Heart left ventricle (tissue), 16 donors: ENCODE results near the gene OPN1SW. TPM values are rescaled to one million over a fixed set of nuclear protein-coding genes. Genes with fewer than 3 reads are reported as not detected.

Source experiments
- ATAC-seq, 4 donors: fragments of 200-7000 bp; cut with Tn5 transposase; one replicate each; pipeline ENCODE4 v1.9.1; 2020 to 2022; ENCODE audit warnings: moderate library complexity in 4 of 4, mild to moderate bottlenecking in 3 of 4, moderate number of reproducible peaks in 1 of 4
- DNase-seq, 5 donors: peaks; one replicate each; pipeline ENCODE4 v3.0.0-alpha.2; 2020
- H3K27ac ChIP-seq, 12 donors: fragments of 200-600 bp; sonication (generic) in 4 of 12; one replicate each; pipeline versions ENCODE4 v1.5.0 to v1.8.0; 2016 to 2022; ENCODE audit warnings: mild to moderate bottlenecking in 2 of 12
- H3K27me3 ChIP-seq, 9 donors: fragments of 200-600 bp; sonication (generic) in 2 of 9; one replicate each; pipeline versions ENCODE4 v1.5.1 to v1.8.0; 2016 to 2022; ENCODE audit warnings: mild to moderate bottlenecking in 3 of 9
- H3K36me3 ChIP-seq, 9 donors: fragments of 200-600 bp; sonication (generic) in 2 of 9; one replicate each; pipeline versions ENCODE4 v1.5.0 to v1.8.0; 2018 to 2022; ENCODE audit warnings: mild to moderate bottlenecking in 2 of 9
- H3K4me1 ChIP-seq, 12 donors: fragments of 200-600 bp; sonication (generic) in 4 of 12; one replicate each; pipeline versions ENCODE4 v1.5.0 to v1.8.0; 2016 to 2022; ENCODE audit warnings: mild to moderate bottlenecking in 3 of 12
- H3K4me3 ChIP-seq, 12 donors: fragments of 200-600 bp; sonication (generic) in 4 of 12; one replicate each; pipeline versions ENCODE4 v1.5.0 to v1.8.0; 2017 to 2022; ENCODE audit warnings: mild to moderate bottlenecking in 9 of 12, moderate library complexity in 4 of 12
- H3K9me3 ChIP-seq, 12 donors: fragments of 200-600 bp; sonication (generic) in 4 of 12; one replicate each; pipeline versions ENCODE4 v1.5.0 to v1.8.0; 2016 to 2022; ENCODE audit warnings: mild to moderate bottlenecking in 1 of 12
- POLR2A ChIP-seq, 2 donors: fragments of 450-650 bp; IDR thresholded peaks; one replicate each; pipeline ENCODE4 v1.6.1; 2017; ENCODE audit warnings: antibody characterized with exemption in 2 of 2, mild to moderate bottlenecking in 2 of 2, moderate library complexity in 2 of 2
- WGBS, 4 donors: extraction: QIAGEN DNeasy Blood & Tissue Kit in 2 of 4; methylation state at CpG; one replicate each; pipeline versions ENCODE4 v1.1.5 to v1.1.7; 2013 to 2018; 5-methylcytosine and 5-hydroxymethylcytosine counted together
- intact Hi-C, 10 donors: fragments of 100-400 bp; cut with DNase I; formaldehyde crosslinking; loops; one replicate each; pipeline versions ENCODE4 v1.11.1 to v1.14.2; 2022
- polyA plus RNA-seq, 2 donors: library from polyadenylated mRNA; stranded (reverse); fragments of 200-250 nt; gene quantifications; one replicate each; pipeline ENCODE4 v1.2.3, GENCODE V29; 2013
- total RNA-seq, 9 donors: library from RNA; depleted of rRNA in 2 of 9; stranded (reverse); fragments of >200 nt in 2 of 9; fragmentation: NEBNext Ultra II Directional in 3 of 9; extraction: Animal tissue kit (Norgen Biotek cat#: 25700) in 3 of 9; gene quantifications; one replicate each; pipeline versions ENCODE4 v1.1.0 to v1.2.4, GENCODE V29; 2016 to 2023
- TF ChIP-seq, protein P1 (sequence below), 12 donors: fragments of 200-600 bp; sonication (generic) in 4 of 12; IDR thresholded peaks; one replicate each; pipeline versions ENCODE4 v1.5.0 to v1.8.0; 2018 to 2022; ENCODE audit warnings: antibody characterized with exemption in 12 of 12, mild to moderate bottlenecking in 5 of 12
- donor health status: ischemic (EF 13 %, LVEDD 7.1; RV severe dilation, severe dysfunction).
- donor health status: healthy with polysubstance abuse.
- donor health status: DM: no; HTN: yes; CAD: no.
- donor health status: DM: no; HTN: no; CAD: no.
- donor health status: ischemic (EF 25% LVEDD 6.9; RV normal size, moderate dysfunction).
- donor health status: ischemic (EF 25% LVEDD 5.7; RV mildly dilated, moderate dysfunction).
- donor health status: healthy.
- donor health status: DM: yes; HTN: yes; CAD: no.
- donor health status: ischemic (EF 35%, LVEDD 5.7; RV mildly dilated, moderate dysfunction).
- donor health status: nonischemic (EF 11% LVEDD 7.7; RV severe dilation, severe dysfunction).
- donor health status: DM: yes; HTN: yes; CAD: no.
- donor health status: PGD.
- donor health status: ischemic (EF 29% LVEDD 5.4; RV normal size, mild dysfunction).
- donor health status: nonischemic (EF 23%, LVEDD 6.1; RV moderate dilation, normal function).

Gene OPN1SW
- total and polyA plus RNA-seq, 11 donors: not detected

GRCh38 chr7:128774029-128774689 lies 1.4 kb downstream of the OPN1SW start:
- TF ChIP-seq, protein P1, sequence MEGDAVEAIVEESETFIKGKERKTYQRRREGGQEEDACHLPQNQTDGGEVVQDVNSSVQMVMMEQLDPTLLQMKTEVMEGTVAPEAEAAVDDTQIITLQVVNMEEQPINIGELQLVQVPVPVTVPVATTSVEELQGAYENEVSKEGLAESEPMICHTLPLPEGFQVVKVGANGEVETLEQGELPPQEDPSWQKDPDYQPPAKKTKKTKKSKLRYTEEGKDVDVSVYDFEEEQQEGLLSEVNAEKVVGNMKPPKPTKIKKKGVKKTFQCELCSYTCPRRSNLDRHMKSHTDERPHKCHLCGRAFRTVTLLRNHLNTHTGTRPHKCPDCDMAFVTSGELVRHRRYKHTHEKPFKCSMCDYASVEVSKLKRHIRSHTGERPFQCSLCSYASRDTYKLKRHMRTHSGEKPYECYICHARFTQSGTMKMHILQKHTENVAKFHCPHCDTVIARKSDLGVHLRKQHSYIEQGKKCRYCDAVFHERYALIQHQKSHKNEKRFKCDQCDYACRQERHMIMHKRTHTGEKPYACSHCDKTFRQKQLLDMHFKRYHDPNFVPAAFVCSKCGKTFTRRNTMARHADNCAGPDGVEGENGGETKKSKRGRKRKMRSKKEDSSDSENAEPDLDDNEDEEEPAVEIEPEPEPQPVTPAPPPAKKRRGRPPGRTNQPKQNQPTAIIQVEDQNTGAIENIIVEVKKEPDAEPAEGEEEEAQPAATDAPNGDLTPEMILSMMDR (IDR thresholded peaks at IDR 0.05): no peak
- TF ChIP-seq POLR2A (IDR thresholded peaks at IDR 0.05): no peak
- intact Hi-C loops: no loop called here
- 92 to 98% (median 96%) methylated on average over 13 of the region's 13 CpGs for WGBS, 4 donors
- DNase-seq (no peak), ATAC-seq (peak in 1 of 4 donors; percentile 14)
- Histone ChIP-seq H3K9me3 (peaks cover 0 to 16% (median 8%) of the 10 kb centered on the region in 12 donors), H3K27ac (no peak overlapping the region), H3K36me3 (peaks cover 0 to 55% (median 45%) of the 10 kb centered on the region in 9 donors), H3K4me1 (peaks cover 0 to 13% (median 2%) of the 10 kb centered on the region in 12 donors), H3K4me3 (no peak overlapping the region), H3K27me3 (no peaks in the 10 kb centered on the region)

GRCh38 chr7:128773604-128774003 lies 2.0 kb downstream of the OPN1SW start:
- intact Hi-C loops: no loop called here
- H3K27me3 ChIP-seq: no peaks in the 10 kb centered on the region
- no peak for TF ChIP-seq POLR2A (IDR thresholded peaks at IDR 0.05)
- TF ChIP-seq, protein P1 (IDR thresholded peaks at IDR 0.05): no peak
- H3K36me3 ChIP-seq: peaks cover 0 to 61% (median 51%) of the 10 kb centered on the region in 9 donors
- H3K4me3 ChIP-seq: no peak overlapping the region
- H3K9me3 ChIP-seq: peaks cover 0 to 14% (median 8%) of the 10 kb centered on the region in 12 donors
- WGBS, 4 donors: 97 to 99% (median 98%) methylated on average over 12 of the region's 12 CpGs
- ATAC-seq: peak in 1 of 4 donors; percentile 14
- no peak for DNase-seq
- peaks cover 0 to 13% (median 2%) of the 10 kb centered on the region in 12 donors for H3K4me1 ChIP-seq
- H3K27ac ChIP-seq: no peak overlapping the region

- Histone ChIP-seq H3K9me3 (no peaks in the 10 kb centered on the region), H3K27ac (no peak overlapping the region), H3K4me1 (peaks cover 0 to 29% (median 5%) of the 10 kb centered on the region in 12 donors), H3K27me3 (no peaks in the 10 kb centered on the region), H3K4me3 (no peak overlapping the region), H3K36me3 (peaks cover 0 to 92% (median 82%) of the 10 kb centered on the region in 9 donors)
- ATAC-seq (no peak), DNase-seq (no peak)
- intact Hi-C loops: no loop called here
- WGBS, 4 donors: 27 to 44% (median 35%) methylated on average over 2 of the region's 2 CpGs
- TF ChIP-seq, protein P1 (IDR thresholded peaks at IDR 0.05): no peak
- no peak for TF ChIP-seq POLR2A (IDR thresholded peaks at IDR 0.05)
These were observed 5.4 kb downstream of the OPN1SW start for GRCh38 chr7:128770233-128770632.

DNA sequence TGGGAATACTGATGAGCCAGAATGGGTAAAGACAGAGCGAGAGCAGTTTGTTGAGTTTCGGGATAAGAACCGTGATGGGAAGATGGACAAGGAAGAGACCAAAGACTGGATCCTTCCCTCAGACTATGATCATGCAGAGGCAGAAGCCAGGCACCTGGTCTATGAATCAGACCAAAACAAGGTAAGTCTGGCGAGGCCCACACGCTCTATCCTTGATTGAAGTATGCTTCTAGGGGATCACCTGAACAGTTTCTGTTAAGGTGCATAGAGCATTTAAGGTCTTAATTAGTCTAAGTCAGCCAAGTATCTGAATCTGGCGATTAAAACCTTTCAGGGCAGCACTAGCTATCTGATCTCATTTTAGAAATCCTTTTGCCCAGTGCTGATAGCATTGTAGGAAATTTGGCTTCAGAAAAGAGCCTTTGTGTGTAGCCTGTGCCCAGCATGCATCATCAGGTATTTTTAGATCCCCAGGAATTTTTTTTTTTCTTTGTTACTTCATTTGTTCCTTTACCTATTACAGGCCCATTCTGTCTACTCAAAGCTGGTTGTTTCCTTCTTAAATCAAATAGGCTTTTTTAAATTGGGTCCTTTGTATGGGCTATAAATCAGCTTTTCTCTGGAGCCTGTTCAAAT lies 8.0 kb downstream of the OPN1SW start:
- H3K4me3 ChIP-seq: no peak overlapping the region
- H3K27me3 ChIP-seq: no peaks in the 10 kb centered on the region
- peaks cover 0 to 100% (median 98%) of the 10 kb centered on the region in 9 donors for H3K36me3 ChIP-seq
- no peaks in the 10 kb centered on the region for H3K9me3 ChIP-seq
- TF ChIP-seq, protein P1 (IDR thresholded peaks at IDR 0.05): no peak
- TF ChIP-seq POLR2A (IDR thresholded peaks at IDR 0.05): no peak
- ATAC-seq (peak; percentile 62 to 75 (median 70)), DNase-seq (no peak)
- peaks cover 0 to 29% (median 5%) of the 10 kb centered on the region in 12 donors for H3K4me1 ChIP-seq
- 84 to 86% (median 85%) methylated on average over 6 of the region's 6 CpGs for WGBS, 4 donors
- peak overlapping the region in 11 of 12 donors; percentile 18 to 76 (median 42) for H3K27ac ChIP-seq
- intact Hi-C loops: no loop called here
